ENCODE measurements around the gene GOLGA8S.
"Not testable (repeated sequence)": the region's sequence is repeated elsewhere in the genome, so short reads cannot be mapped to it uniquely, and the experiment has no call there.

GOLGA8S gene, protein sequence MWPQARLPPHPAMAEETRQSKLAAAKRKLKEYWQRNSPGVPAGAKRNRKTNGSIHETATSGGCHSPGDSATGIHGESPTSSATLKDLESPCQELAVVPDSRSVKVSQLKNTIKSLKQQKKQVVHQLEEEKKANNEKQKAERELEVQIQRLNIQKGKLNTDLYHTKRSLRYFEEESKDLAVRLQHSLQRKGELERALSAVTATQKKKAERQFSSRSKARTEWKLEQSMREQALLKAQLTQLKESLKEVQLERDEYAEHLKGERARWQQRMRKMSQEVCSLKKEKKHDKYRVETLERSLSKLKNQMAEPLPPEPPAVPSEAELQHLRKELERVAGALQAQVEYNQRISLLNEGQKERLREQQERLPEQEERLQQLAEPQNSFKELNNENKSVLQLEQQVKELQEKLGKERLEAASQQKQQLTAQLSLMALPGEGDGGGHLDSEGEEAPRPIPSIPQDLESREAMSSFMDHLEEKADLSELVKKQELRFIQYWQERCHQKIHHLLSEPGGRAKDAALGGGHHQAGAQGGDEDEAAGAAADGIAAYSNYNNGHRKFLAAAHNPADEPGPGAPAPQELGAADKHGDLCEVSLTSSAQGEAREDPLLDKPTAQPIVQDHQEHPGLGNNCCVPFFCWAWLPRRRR

DNA sequence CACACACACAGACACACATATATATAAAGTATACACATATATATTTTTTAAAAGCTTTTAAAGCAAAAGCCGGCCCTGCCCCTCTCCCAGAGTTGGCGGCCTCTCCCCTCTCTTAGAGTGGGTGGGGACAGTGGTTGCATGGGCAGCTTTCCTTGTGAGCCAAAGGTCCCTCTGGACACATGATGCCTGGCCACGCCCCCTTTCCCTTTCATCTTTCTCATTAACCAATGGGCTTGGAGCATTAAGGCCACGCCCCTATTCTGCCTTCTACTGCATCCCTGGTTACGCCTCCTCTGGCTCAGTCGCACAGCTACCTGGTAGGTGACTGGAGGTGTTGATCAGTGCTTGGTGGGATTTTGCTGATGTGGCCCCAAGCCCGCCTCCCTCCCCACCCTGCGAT, at the start of gene GOLGA8S:
Gene GOLGA8S (plus strand): TSS at position 301 of the 400 bp plus-strand sequence. CDS start 62 bp downstream, at position 363.
- DNase-seq (ENCODE audit: extremely low read depth in 1 of 2, low read depth in 1 of 2): not testable (repeated sequence)

GRCh38 chr15:23304805-23305204, 49.7 kb upstream of the GOLGA8S start:
- DNase-seq (ENCODE audit: extremely low read depth in 1 of 2, low read depth in 1 of 2): not testable (repeated sequence)

- not testable (repeated sequence) for DNase-seq (ENCODE audit: extremely low read depth in 1 of 2, low read depth in 1 of 2)
Measured at GRCh38 chr15:23305921-23306320, 48.6 kb upstream of the GOLGA8S start.

- DNase-seq (ENCODE audit: extremely low read depth in 1 of 2, low read depth in 1 of 2): not testable (repeated sequence)
Measured at GRCh38 chr15:23311233-23311632, 43.3 kb upstream of the GOLGA8S start.

GRCh38 chr15:23334096-23334495, 20.5 kb upstream of the GOLGA8S start, which contains the start of gene GOLGA6L26:
Gene GOLGA6L26 (minus strand): TSS chr15:23334196. CDS start chr15:23334135, 61 bp downstream.
- not testable (repeated sequence) for DNase-seq (ENCODE audit: extremely low read depth in 1 of 2, low read depth in 1 of 2)

DNA sequence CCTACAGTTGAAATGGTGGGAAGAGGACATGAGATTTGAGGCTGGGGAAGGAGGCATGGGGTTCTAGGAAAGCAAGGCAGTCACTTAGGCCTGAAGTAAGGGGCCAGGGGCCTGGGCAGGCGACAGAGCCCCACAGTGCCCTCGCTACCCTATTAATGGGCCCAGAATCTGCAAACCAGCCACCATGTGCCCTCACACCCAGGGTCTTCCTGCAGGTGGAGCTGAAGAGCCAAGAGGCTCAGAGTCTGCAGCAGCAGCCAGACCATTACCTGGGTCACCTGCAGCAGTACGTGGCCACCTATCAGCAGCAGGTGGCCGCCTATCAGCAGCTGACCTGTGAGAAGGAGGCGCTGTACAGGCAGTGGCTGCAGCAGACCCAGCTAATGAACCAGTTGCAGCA, 8.1 kb downstream of the GOLGA8S start:
- not testable (repeated sequence) for DNase-seq (ENCODE audit: extremely low read depth in 1 of 2, low read depth in 1 of 2)

- not testable (repeated sequence) for DNase-seq (ENCODE audit: extremely low read depth in 1 of 2, low read depth in 1 of 2)
Measured at GRCh38 chr15:23364261-23364660, 9.7 kb downstream of the GOLGA8S start.

GRCh38 chr15:23370578-23370977, 16.0 kb downstream of the GOLGA8S start:
- DNase-seq (ENCODE audit: extremely low read depth in 1 of 2, low read depth in 1 of 2): no peak

DNA sequence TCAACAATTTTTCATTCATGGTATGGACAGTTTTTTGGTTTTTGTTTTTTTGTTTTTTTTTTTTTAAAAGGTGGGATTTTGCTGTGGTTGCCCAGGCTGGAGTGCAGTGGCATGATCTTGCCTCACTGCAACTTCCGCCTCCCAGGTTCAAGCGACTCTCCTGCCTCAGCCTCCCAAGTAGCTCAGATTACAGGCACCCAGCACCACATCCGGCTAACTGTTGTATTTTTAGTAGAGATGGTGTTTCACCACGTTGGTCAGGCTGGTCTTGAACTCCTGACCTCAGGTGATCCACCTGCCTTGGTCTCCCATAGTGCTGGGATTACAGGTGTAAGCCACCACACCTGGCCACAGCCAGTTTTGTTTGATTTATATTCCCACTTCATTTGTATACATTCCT, 16.6 kb downstream of the GOLGA8S start:
- not testable (repeated sequence) for DNase-seq (ENCODE audit: extremely low read depth in 1 of 2, low read depth in 1 of 2)

DNA sequence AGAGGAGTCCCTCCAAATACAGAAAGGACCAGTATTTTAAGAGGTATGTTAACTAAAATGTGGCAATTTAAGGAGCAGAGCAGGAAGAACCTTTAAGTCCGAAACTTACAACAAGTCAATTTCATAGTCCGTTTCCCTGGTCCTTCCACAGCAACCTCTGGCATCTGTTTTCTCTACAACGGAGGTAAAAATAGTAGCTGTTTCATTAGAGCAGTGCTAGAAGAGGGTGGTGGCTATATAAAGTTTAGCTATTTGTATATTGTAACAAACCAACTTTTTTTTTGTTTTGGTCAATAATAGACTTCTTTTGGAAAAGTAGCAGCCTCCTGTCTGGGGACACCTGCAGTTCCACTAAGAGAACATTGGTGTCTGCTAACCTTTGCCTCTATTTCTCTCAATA, 17.3 kb downstream of the GOLGA8S start:
- not testable (repeated sequence) for DNase-seq (ENCODE audit: extremely low read depth in 1 of 2, low read depth in 1 of 2)

- no peak for DNase-seq (ENCODE audit: extremely low read depth in 1 of 2, low read depth in 1 of 2)
Measured at GRCh38 chr15:23372284-23372683, 17.7 kb downstream of the GOLGA8S start.

- DNase-seq (ENCODE audit: extremely low read depth in 1 of 2, low read depth in 1 of 2): not testable (repeated sequence)
Measured at GRCh38 chr15:23372891-23373600, 18.5 kb downstream of the GOLGA8S start.

GRCh38 chr15:23374226-23374625, 19.7 kb downstream of the GOLGA8S start:
- not testable (repeated sequence) for DNase-seq (ENCODE audit: extremely low read depth in 1 of 2, low read depth in 1 of 2)

- not testable (repeated sequence) for DNase-seq (ENCODE audit: extremely low read depth in 1 of 2, low read depth in 1 of 2)
Measured at GRCh38 chr15:23378946-23379345, 24.4 kb downstream of the GOLGA8S start.

DNA sequence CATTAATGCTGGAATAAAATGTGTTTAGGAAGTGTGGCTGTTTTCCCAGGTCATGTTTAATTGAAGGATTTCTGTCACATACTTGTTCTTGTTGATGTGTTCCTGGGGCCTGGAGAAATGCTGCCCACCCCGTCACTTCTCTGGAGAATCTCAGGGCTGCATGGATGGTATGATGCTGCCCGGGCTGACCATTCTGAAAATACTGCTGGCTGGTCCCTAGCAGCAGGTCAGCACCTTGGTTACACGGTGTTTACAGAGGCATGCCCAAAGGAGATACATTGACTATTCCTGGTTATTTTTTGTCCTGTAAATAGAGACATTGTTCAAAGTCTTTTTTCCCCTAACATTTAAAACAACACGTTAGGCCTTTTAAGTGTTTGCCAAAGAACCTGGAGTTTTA, 26.2 kb downstream of the GOLGA8S start:
- not testable (repeated sequence) for DNase-seq (ENCODE audit: extremely low read depth in 1 of 2, low read depth in 1 of 2)

GRCh38 chr15:23381192-23381591, 26.6 kb downstream of the GOLGA8S start:
- not testable (repeated sequence) for DNase-seq (ENCODE audit: extremely low read depth in 1 of 2, low read depth in 1 of 2)

DNA sequence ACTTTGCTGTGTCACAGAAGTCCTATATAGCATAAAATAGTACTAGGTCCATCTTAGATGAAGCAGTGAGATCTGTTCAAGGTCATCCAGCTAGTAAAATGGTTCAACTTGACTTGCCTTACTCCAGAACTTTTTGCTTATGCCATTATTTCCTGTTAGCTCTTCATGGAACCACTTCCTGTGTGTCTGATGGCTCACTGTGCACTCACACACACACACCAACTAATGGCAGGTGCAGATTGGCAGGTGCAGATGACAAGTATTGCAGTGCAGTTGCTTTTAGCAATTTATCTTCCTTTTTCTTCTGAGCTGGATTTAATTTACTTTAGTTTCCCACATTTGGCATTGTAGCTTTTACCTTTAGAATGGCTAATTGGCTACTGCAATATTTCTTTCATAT, 29.8 kb downstream of the GOLGA8S start:
- DNase-seq (ENCODE audit: extremely low read depth in 1 of 2, low read depth in 1 of 2): no peak

DNA sequence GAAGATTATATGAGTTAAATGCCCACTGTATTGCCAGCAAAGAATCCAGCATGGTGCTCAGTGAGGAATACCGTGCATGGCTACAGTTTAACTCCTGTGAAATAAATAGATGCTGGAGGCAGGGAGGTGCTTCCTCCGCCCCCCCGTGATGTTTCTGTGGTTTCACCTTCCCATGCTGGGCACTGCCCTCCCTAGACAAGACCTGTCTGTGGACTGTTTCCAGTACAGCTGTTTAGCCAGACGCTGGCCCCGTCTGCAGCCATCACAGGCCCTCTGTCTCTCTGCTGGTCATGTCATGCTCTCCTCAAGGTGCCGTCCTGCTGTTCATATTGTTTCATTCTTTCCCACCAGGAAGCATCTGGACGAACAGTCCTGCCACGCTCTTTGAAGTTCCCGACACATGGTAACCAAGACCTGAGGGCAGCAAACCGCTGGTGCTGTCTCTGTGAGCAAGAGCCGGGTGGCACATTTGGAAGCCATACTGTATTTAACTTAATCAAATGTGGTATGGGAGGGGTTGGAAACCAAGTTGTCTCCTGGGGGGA, 31.4 kb downstream of the GOLGA8S start:
- DNase-seq (ENCODE audit: extremely low read depth in 1 of 2, low read depth in 1 of 2): no peak

DNA sequence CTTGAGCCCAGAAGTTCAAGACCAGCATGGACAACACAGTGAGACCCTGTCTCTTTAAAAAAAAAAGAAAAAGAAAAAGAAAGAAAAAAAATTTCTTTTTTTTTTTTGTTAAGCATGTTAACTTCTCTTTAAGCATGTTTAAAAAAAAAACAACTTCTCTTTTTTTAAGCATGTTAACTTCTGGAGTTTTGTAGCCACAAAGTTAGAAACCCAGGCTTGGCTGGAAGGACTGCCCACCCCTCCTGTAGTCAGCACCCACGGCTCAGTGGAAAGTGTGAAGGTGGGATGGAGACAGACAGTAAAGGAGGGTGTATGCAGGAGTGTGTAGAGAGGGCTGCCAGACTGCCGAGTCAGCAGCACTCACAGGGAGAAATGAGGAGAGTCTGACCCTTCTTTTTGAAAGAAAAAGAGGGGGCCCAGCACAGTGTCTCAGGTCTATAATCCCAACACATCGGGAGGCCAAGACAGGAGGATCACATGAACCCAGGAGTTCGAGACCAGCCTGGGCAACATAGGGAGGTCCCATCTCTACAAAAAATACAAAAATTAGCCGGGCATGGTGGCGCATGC, 33.2 kb downstream of the GOLGA8S start:
- no peak for DNase-seq (ENCODE audit: extremely low read depth in 1 of 2, low read depth in 1 of 2)

GRCh38 chr15:23395030-23395692, 40.6 kb downstream of the GOLGA8S start:
- DNase-seq (ENCODE audit: extremely low read depth in 1 of 2, low read depth in 1 of 2): no peak
